22Rv1 (cell line): ENCODE results near the gene TMC2.

Experiments
- CTCF ChIP-seq: fragments of 450-650 bp; IDR thresholded peaks from 2 replicates; pipeline ENCODE4 v1.5.1; 2017; ENCODE audit warnings: mild to moderate bottlenecking
- ZFX ChIP-seq: fragments of 450-650 bp; IDR thresholded peaks from 2 replicates; pipeline ENCODE4 v1.6.1; 2017; ENCODE audit warnings: antibody characterized with exemption, borderline replicate concordance

- TF ChIP-seq CTCF: no peak
- TF ChIP-seq ZFX: no peak
These were observed 57.4 kb downstream of the TMC2 start for GRCh38 chr20:2593756-2594155.
